Glutamatergic neuron (in vitro differentiated cells): Measurements from ENCODE around the gene MANEA. TPM values are rescaled to one million over a fixed set of nuclear protein-coding genes. Genes with fewer than 3 reads are reported as not detected.

Source experiments
- DNase-seq: peaks from one replicate; pipeline ENCODE4 v3.0.0; 2022
- H3K27ac Mint-ChIP-seq: one replicate; pipeline ENCODE4 v1.8.0; 2020; ENCODE audit warnings: mild to moderate bottlenecking, mixed read lengths, inconsistent platforms; ENCODE audit not compliant: unreplicated experiment
- H3K27me3 Mint-ChIP-seq: one replicate; pipeline ENCODE4 v1.8.0; 2020; ENCODE audit warnings: mild to moderate bottlenecking, moderate library complexity, mixed read lengths, inconsistent platforms; ENCODE audit not compliant: unreplicated experiment
- H3K36me3 Mint-ChIP-seq: one replicate; pipeline ENCODE4 v1.8.0; 2020; ENCODE audit warnings: mild to moderate bottlenecking, mixed read lengths, inconsistent platforms; ENCODE audit not compliant: unreplicated experiment
- H3K4me1 Mint-ChIP-seq: one replicate; pipeline ENCODE4 v1.8.0; 2020; ENCODE audit warnings: mild to moderate bottlenecking, low read depth, mixed read lengths, inconsistent platforms; ENCODE audit not compliant: unreplicated experiment
- H3K4me3 Mint-ChIP-seq: one replicate; pipeline ENCODE4 v1.8.0; 2020; ENCODE audit warnings: mild to moderate bottlenecking, mixed read lengths, inconsistent platforms; ENCODE audit not compliant: unreplicated experiment
- H3K9me3 Mint-ChIP-seq: one replicate; pipeline ENCODE4 v1.8.0; 2020; ENCODE audit warnings: mild to moderate bottlenecking, moderate library complexity, mixed read lengths, inconsistent platforms; ENCODE audit not compliant: unreplicated experiment
- CTCF ChIP-seq: fragments of 200-600 bp; sonication (generic); IDR thresholded peaks from one replicate; pipeline ENCODE4 v1.5.0; 2021; ENCODE audit not compliant: partially characterized antibody, unreplicated experiment
- total RNA-seq: library from RNA; stranded (reverse); fragmentation: NEBNext Ultra II Directional; extraction: Animal tissue kit (Norgen Biotek cat#: 25700); gene quantifications from one replicate; pipeline ENCODE4 v1.2.1, GENCODE V29; 2021; ENCODE audit not compliant: unreplicated experiment

Gene MANEA
- total RNA-seq, 1 donor from 2014 or later = 11.7 TPM

DNA sequence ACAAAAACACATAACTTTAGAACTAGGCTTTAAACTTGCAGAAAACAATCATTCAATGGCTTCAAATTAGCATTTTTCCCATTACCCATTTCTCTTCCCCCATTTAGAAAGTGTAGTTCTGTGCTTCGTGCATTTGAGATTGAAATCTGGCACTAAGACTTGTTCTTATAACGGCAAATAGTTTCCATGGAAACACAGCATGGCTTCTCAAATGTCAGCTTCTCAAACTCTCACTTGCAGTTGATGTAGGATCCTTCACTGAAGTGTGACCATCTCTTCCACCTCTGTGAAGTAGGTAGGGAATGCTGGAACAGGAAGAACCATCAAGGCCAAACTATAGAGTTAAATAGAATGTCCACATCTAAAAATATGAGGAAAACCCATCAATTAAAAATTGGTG lies 52.2 kb downstream of the MANEA start:
- peaks cover 2% of the 10 kb centered on the region for H3K27me3 Mint-ChIP-seq
- DNase-seq = no peak
- no peaks in the 10 kb centered on the region for H3K4me1 Mint-ChIP-seq
- peaks cover 6% of the 10 kb centered on the region for H3K36me3 Mint-ChIP-seq
- TF ChIP-seq CTCF = no peak
- H3K4me3 Mint-ChIP-seq = no peak overlapping the region
- peaks cover 2% of the 10 kb centered on the region for H3K9me3 Mint-ChIP-seq
- H3K27ac Mint-ChIP-seq = no peak overlapping the region

GRCh38 chr6:95636552-95637431 lies 59.5 kb downstream of the MANEA start:
- Mint-ChIP-seq H3K9me3 (no peaks in the 10 kb centered on the region), H3K27me3 (peaks cover 2% of the 10 kb centered on the region), H3K27ac (no peak overlapping the region), H3K4me1 (no peaks in the 10 kb centered on the region), H3K4me3 (no peak overlapping the region), H3K36me3 (no peaks in the 10 kb centered on the region)
- TF ChIP-seq CTCF = no peak
- DNase-seq = no peak

- no peak for TF ChIP-seq CTCF
These were observed 71.3 kb downstream of the MANEA start for GRCh38 chr6:95648636-95649035.

GRCh38 chr6:95649451-95649850 lies 72.1 kb downstream of the MANEA start:
- Mint-ChIP-seq H3K9me3 (peaks cover 7% of the 10 kb centered on the region), H3K4me1 (no peaks in the 10 kb centered on the region), H3K36me3 (peaks cover 4% of the 10 kb centered on the region), H3K4me3 (no peak overlapping the region), H3K27me3 (no peaks in the 10 kb centered on the region), H3K27ac (no peak overlapping the region)
- DNase-seq = no peak
- TF ChIP-seq CTCF = no peak

More at GRCh38 chr6:95648636-95649035, 71.3 kb downstream of the MANEA start:
- no peak for DNase-seq
- H3K36me3 Mint-ChIP-seq = peaks cover 7% of the 10 kb centered on the region
- H3K9me3 Mint-ChIP-seq = peaks cover 7% of the 10 kb centered on the region
- H3K27ac Mint-ChIP-seq = no peak overlapping the region
- no peak overlapping the region for H3K4me3 Mint-ChIP-seq
- H3K27me3 Mint-ChIP-seq = no peaks in the 10 kb centered on the region
- no peaks in the 10 kb centered on the region for H3K4me1 Mint-ChIP-seq

- peaks cover 2% of the 10 kb centered on the region for H3K9me3 Mint-ChIP-seq
- DNase-seq = no peak
- TF ChIP-seq CTCF = no peak
- H3K36me3 Mint-ChIP-seq = no peaks in the 10 kb centered on the region
- peaks cover 9% of the 10 kb centered on the region for H3K4me1 Mint-ChIP-seq
- no peaks in the 10 kb centered on the region for H3K27me3 Mint-ChIP-seq
- H3K27ac Mint-ChIP-seq = no peak overlapping the region
- no peak overlapping the region for H3K4me3 Mint-ChIP-seq
These were observed 76.8 kb downstream of the MANEA start for GRCh38 chr6:95654176-95654575.
